OCI-LY1 (cell line): ENCODE results near the gene JAKMIP2.

Experiments
- H2AFZ ChIP-seq: fragments of 200-600 bp; sonication (generic), shearing (Covaris generic); 2 replicates; pipeline ENCODE4 v1.6.0; 2014; ENCODE audit warnings: antibody characterized with exemption, mild to moderate bottlenecking, low read length
- H3F3A ChIP-seq: fragments of 200-600 bp; sonication (generic), shearing (Covaris generic); 2 replicates; pipeline ENCODE4 v1.6.0; 2014; ENCODE audit warnings: mild to moderate bottlenecking, antibody characterized with exemption, low read length, moderate library complexity; ENCODE audit not compliant: insufficient read depth
- H3K27ac ChIP-seq: fragments of 200-600 bp; sonication (generic); 2 replicates; pipeline ENCODE4 v1.5.1; 2014; ENCODE audit warnings: low read length, mixed run types, mild to moderate bottlenecking, low read depth; ENCODE audit not compliant: poor library complexity, severe bottlenecking
- H3K27me3 ChIP-seq: fragments of 200-600 bp; sonication (generic); 2 replicates; pipeline ENCODE4 v1.6.0; 2014; ENCODE audit warnings: antibody characterized with exemption, mild to moderate bottlenecking, low read length, moderate library complexity; ENCODE audit not compliant: insufficient read depth
- H3K36me3 ChIP-seq: fragments of 200-600 bp; sonication (generic); 2 replicates; pipeline ENCODE4 v1.6.1; 2014; ENCODE audit warnings: mild to moderate bottlenecking, antibody characterized with exemption, low read length, moderate library complexity, mixed read lengths; ENCODE audit not compliant: insufficient read depth
- H3K4me1 ChIP-seq: fragments of 200-600 bp; sonication (generic); 2 replicates; pipeline ENCODE4 v1.5.1; 2014; ENCODE audit warnings: mild to moderate bottlenecking, low read length, moderate library complexity; ENCODE audit not compliant: insufficient read depth, severe bottlenecking
- H3K4me2 ChIP-seq: fragments of 200-600 bp; sonication (generic), shearing (Covaris generic); 2 replicates; pipeline ENCODE4 v1.6.1; 2014; ENCODE audit warnings: low read length
- H3K4me3 ChIP-seq: fragments of 200-600 bp; sonication (generic); 2 replicates; pipeline ENCODE4 v1.5.1; 2014; ENCODE audit warnings: low read length, low read depth, mild to moderate bottlenecking, mixed read lengths; ENCODE audit not compliant: poor library complexity, severe bottlenecking
- H3K79me2 ChIP-seq: fragments of 200-600 bp; shearing (Covaris generic); 2 replicates; pipeline ENCODE4 v1.6.1; 2016; ENCODE audit warnings: mixed run types, low read length, mixed read lengths; ENCODE audit not compliant: insufficient read depth
- H3K9ac ChIP-seq: fragments of 200-600 bp; sonication (generic), shearing (Covaris generic); 2 replicates; pipeline ENCODE4 v1.6.1; 2014; ENCODE audit warnings: mild to moderate bottlenecking, low read length, mixed read lengths
- H3K9me2 ChIP-seq: fragments of 200-600 bp; sonication (generic), shearing (Covaris generic); 2 replicates; pipeline ENCODE4 v1.6.1; 2014; ENCODE audit warnings: low read depth, mild to moderate bottlenecking, low read length, mixed read lengths
- H3K9me3 ChIP-seq: fragments of 200-600 bp; shearing (Covaris generic); 2 replicates; pipeline ENCODE4 v1.6.1; 2014; ENCODE audit warnings: low read length, mixed read lengths
- H4K20me1 ChIP-seq: fragments of 200-600 bp; sonication (generic), shearing (Covaris generic); 2 replicates; pipeline ENCODE4 v1.6.0; 2016; ENCODE audit warnings: mild to moderate bottlenecking, low read length; ENCODE audit not compliant: insufficient read depth
- EZH2 ChIP-seq: fragments of 200-600 bp; sonication (generic), shearing (Covaris generic); IDR thresholded peaks from 2 replicates; pipeline ENCODE4 v1.8.0; 2017; ENCODE audit warnings: borderline replicate concordance, mixed run types, mild to moderate bottlenecking, antibody characterized with exemption, low read length, moderate library complexity, mixed read lengths
- TF ChIP-seq, protein P1 (sequence below): fragments of 200-600 bp; sonication (generic), shearing (Covaris generic); IDR thresholded peaks from 2 replicates; pipeline ENCODE4 v1.5.1; 2017; ENCODE audit warnings: mild to moderate bottlenecking, antibody characterized with exemption, low read length, moderate library complexity, mixed read lengths

The JAKMIP2 gene

DNA sequence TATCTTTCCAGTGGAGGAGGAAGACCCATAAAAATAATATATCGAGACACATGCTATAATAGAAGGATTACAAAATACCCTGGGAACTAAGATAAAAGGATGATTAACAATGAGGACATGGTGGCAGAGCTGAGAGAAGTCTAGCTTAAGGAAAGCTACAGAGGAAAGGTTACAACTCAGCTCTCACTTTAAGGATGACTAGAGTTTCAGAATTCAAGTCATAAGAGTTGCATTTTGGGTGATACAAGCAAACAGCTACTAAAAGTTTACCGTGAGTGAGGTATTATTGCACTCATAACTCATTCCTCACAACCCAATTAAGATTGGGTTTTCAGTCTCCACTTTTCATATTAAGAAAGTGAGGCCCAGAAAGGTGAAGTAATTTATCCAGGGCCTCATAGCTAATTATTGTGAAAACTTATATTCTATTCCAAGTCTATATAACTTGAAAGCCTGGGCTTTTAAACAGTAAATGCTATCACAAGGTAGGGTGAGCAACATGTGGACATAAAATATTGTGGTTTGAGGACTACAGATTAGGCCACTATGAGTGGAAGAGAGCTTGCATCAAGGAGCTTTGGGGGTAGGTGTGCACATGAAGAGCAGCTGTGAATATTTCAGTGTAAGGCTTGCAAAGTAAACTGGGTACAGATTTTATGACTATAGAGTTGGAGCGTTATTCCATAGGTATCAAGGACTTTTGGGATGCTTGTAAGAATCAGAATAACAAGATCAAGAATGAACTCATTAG is 28.0 kb downstream of the JAKMIP2 start:
- no peak for TF ChIP-seq EZH2
- TF ChIP-seq, protein P1, sequence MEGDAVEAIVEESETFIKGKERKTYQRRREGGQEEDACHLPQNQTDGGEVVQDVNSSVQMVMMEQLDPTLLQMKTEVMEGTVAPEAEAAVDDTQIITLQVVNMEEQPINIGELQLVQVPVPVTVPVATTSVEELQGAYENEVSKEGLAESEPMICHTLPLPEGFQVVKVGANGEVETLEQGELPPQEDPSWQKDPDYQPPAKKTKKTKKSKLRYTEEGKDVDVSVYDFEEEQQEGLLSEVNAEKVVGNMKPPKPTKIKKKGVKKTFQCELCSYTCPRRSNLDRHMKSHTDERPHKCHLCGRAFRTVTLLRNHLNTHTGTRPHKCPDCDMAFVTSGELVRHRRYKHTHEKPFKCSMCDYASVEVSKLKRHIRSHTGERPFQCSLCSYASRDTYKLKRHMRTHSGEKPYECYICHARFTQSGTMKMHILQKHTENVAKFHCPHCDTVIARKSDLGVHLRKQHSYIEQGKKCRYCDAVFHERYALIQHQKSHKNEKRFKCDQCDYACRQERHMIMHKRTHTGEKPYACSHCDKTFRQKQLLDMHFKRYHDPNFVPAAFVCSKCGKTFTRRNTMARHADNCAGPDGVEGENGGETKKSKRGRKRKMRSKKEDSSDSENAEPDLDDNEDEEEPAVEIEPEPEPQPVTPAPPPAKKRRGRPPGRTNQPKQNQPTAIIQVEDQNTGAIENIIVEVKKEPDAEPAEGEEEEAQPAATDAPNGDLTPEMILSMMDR: no peak
- H3K27ac ChIP-seq: no peak overlapping the region
- no peaks in the 10 kb centered on the region for H3K4me1 ChIP-seq
- H2AFZ ChIP-seq: no peak overlapping the region
- H3K4me3 ChIP-seq: no peak overlapping the region
- H3K9me3 ChIP-seq: no peaks in the 10 kb centered on the region
- H3K36me3 ChIP-seq: no peaks in the 10 kb centered on the region
- H3K9me2 ChIP-seq: no peaks in the 10 kb centered on the region
- no peaks in the 10 kb centered on the region for H3K79me2 ChIP-seq
- H3F3A ChIP-seq: no peaks in the 10 kb centered on the region
- no peak overlapping the region for H3K9ac ChIP-seq
- H3K4me2 ChIP-seq: no peak overlapping the region
- H4K20me1 ChIP-seq: no peaks in the 10 kb centered on the region
- no peaks in the 10 kb centered on the region for H3K27me3 ChIP-seq

DNA sequence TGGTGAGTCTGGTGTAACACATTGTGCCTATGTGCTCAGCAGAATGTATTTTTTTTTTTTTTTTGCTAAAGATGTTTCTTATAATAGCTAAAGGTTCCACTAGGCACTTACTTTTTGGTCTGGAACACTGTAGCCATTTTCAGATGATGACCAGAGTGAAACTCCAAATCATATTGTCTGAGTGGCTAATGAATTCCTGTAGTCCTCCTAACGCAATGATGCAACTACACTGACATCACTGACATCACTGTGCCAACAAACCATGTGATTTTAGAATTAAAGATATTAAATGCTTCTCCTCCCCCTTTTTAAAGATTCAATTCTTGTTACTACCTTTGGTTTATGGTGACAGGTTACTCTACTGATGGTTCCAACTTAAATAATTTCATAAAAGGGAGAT is 28.8 kb downstream of the JAKMIP2 start:
- no peaks in the 10 kb centered on the region for H3K9me3 ChIP-seq
- no peaks in the 10 kb centered on the region for H4K20me1 ChIP-seq
- no peak overlapping the region for H3K4me3 ChIP-seq
- no peaks in the 10 kb centered on the region for H3K4me1 ChIP-seq
- TF ChIP-seq, protein P1: no peak
- TF ChIP-seq EZH2: no peak
- H3K79me2 ChIP-seq: no peaks in the 10 kb centered on the region
- no peaks in the 10 kb centered on the region for H3F3A ChIP-seq
- no peaks in the 10 kb centered on the region for H3K9me2 ChIP-seq
- no peak overlapping the region for H3K27ac ChIP-seq
- H3K27me3 ChIP-seq: no peaks in the 10 kb centered on the region
- no peaks in the 10 kb centered on the region for H3K36me3 ChIP-seq
- no peak overlapping the region for H2AFZ ChIP-seq
- H3K4me2 ChIP-seq: no peak overlapping the region
- H3K9ac ChIP-seq: no peak overlapping the region

DNA sequence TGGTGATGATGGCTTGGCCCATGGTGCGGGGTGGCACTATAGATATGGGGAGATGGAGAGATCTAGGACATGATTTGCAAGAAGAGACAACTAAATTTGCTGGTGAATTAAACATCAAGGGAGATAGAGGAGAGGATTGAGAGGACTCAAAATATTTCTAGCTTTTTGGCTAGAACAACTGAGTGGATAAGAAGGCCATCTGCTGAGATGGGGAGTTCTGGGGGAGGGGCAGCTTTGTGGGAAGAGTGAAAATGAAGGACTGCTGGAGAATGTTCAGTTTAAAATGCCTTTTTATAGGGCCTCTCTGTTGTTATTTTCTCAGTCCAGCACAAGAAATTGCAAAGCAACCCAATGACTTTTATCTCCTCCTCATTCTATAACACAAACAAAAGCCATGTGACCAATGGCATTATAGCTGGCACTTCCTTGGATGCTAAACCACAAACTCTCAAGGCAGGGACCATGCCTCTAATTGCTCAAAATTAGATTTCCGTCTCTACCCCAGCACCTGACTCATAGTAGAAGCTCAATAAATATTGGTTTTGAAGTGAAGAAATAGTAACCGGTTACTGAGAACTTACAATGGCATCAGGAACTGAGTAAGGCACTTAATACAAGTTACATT is 29.8 kb downstream of the JAKMIP2 start:
- H3K27ac ChIP-seq: no peak overlapping the region
- no peak overlapping the region for H3K4me3 ChIP-seq
- H3K4me2 ChIP-seq: no peak overlapping the region
- no peaks in the 10 kb centered on the region for H3F3A ChIP-seq
- H2AFZ ChIP-seq: no peak overlapping the region
- H3K4me1 ChIP-seq: no peaks in the 10 kb centered on the region
- TF ChIP-seq EZH2: no peak
- TF ChIP-seq, protein P1: no peak
- H3K27me3 ChIP-seq: no peaks in the 10 kb centered on the region
- no peaks in the 10 kb centered on the region for H4K20me1 ChIP-seq
- no peaks in the 10 kb centered on the region for H3K9me3 ChIP-seq
- no peaks in the 10 kb centered on the region for H3K36me3 ChIP-seq
- H3K9ac ChIP-seq: no peak overlapping the region
- no peaks in the 10 kb centered on the region for H3K9me2 ChIP-seq
- H3K79me2 ChIP-seq: no peaks in the 10 kb centered on the region
